Activated CD8-positive, alpha-beta T cell treated with anti-CD3 and anti-CD28 coated beads for 36 hours (primary cell): ENCODE data around the gene CKS1B. TPM values are rescaled to one million over a fixed set of nuclear protein-coding genes. Genes with fewer than 3 reads are reported as not detected.
A peak's percentile ranks its signal among the peaks of the same experiment; 100 is the strongest.

Source experiments
- ATAC-seq: fragments of 200-7000 bp; cut with Tn5 transposase; one replicate; pipeline ENCODE4 v1.10.0; 2021; ENCODE audit warnings: mild to moderate bottlenecking, moderate library complexity
- CTCF ChIA-PET: fragments of 350-600 bp; sonication (Branson Sonifier 250); formaldehyde crosslinking; loops from one replicate; lab custom pipeline; 2021; ENCODE audit warnings: antibody characterized with exemption; lab: Charles Lee
- POLR2A ChIA-PET: fragments of 350-600 bp; sonication (Branson Sonifier 250); formaldehyde crosslinking; loops from one replicate; lab custom pipeline; 2021; ENCODE audit warnings: antibody characterized with exemption; lab: Charles Lee
- DNase-seq: peaks from one replicate; pipeline ENCODE4 v3.0.0-alpha.2; 2020
- H3K27ac Mint-ChIP-seq: one replicate; pipeline ENCODE4 v1.8.0; 2021; ENCODE audit warnings: mild to moderate bottlenecking, mixed read lengths
- H3K27me3 Mint-ChIP-seq: one replicate; pipeline ENCODE4 v1.8.0; 2021; ENCODE audit warnings: mixed read lengths
- H3K36me3 Mint-ChIP-seq: one replicate; pipeline ENCODE4 v1.8.0; 2021; ENCODE audit warnings: low read depth, mixed read lengths
- H3K4me1 Mint-ChIP-seq: one replicate; pipeline ENCODE4 v1.8.0; 2021; ENCODE audit warnings: low read depth, mixed read lengths
- H3K4me3 Mint-ChIP-seq: one replicate; pipeline ENCODE4 v1.8.0; 2021; ENCODE audit warnings: mild to moderate bottlenecking, moderate library complexity, mixed read lengths
- H3K9me3 Mint-ChIP-seq: one replicate; pipeline ENCODE4 v1.8.0; 2021; ENCODE audit warnings: mixed read lengths
- CTCF ChIP-seq: fragments of 200-600 bp; IDR thresholded peaks from one replicate; pipeline ENCODE4 v1.8.0; 2022; ENCODE audit warnings: antibody characterized with exemption, mild to moderate bottlenecking
- intact Hi-C: fragments of 100-400 bp; cut with micrococcal nuclease; formaldehyde crosslinking; loops from one replicate; pipeline ENCODE4 v1.10.0; 2022
- total RNA-seq, 2 experiments: library from RNA; stranded (reverse); gene quantifications; one replicate each; pipeline ENCODE4 v1.2.3, GENCODE V29; 2021

The CKS1B gene
- total RNA-seq, 2 experiments from 2014 or later: 172 to 173 TPM

DNA sequence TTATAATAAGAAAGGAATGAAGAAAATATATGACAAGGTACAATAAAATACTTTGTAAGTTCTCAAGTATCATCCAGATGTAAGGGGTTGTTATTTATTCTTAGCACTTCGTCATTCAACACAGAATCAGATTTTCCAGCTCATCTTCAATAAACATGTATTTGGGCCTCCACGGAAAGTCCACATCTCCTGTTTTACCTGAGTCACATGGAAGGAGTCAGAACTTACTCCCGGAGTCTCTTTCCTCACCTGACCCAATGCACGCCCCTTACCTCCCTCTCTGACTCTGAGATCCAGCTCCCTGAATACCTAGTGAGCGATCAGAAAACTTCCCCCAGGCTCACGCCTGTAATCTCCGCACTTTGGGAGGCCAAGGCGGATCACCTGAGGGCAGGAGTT is 36.5 kb upstream of the CKS1B start:
- Mint-ChIP-seq H3K36me3 (peaks cover 2% of the 10 kb centered on the region), H3K27me3 (no peaks in the 10 kb centered on the region), H3K9me3 (no peaks in the 10 kb centered on the region), H3K4me3 (peak overlapping the region; percentile 88), H3K27ac (peak overlapping the region; percentile 98), H3K4me1 (peaks cover 62% of the 10 kb centered on the region)
- DNase-seq (no peak), ATAC-seq (no peak)
- intact Hi-C loops: no loop called here
- ChIA-PET CTCF (interaction anchor here (0.8 to 5.8 kb wide), 7 partner anchors 15 to 378 kb away, joined by 3 to 49 read pairs (median 4); partner anchors contain the start of gene PBXIP1), POLR2A (interaction anchor here (0.6 to 2.2 kb wide), 5 partner anchors 8 to 74 kb away, joined by 3 to 7 read pairs (median 6); no protein-coding TSS in a partner anchor)
- TF ChIP-seq CTCF: no peak

GRCh38 chr1:154938604-154939399 is 35.7 kb upstream of the CKS1B start:
- Mint-ChIP-seq H3K36me3 (peaks cover 2% of the 10 kb centered on the region), H3K27me3 (no peaks in the 10 kb centered on the region), H3K4me1 (peaks cover 70% of the 10 kb centered on the region), H3K4me3 (peak overlapping the region; percentile 88), H3K27ac (peak overlapping the region; percentile 98), H3K9me3 (no peaks in the 10 kb centered on the region)
- no peak for TF ChIP-seq CTCF
- intact Hi-C loops: no loop called here
- ChIA-PET POLR2A (interaction anchor here (0.6 kb wide), 1 partner anchor 73 kb away, joined by 3 read pairs; no protein-coding TSS in a partner anchor), CTCF (interaction anchor here (0.7 to 5.8 kb wide), 6 partner anchors 15 to 168 kb away, joined by 3 to 49 read pairs (median 4); partner anchors contain the start of genes FLAD1 and PBXIP1)
- DNase-seq (no peak), ATAC-seq (no peak)

DNA sequence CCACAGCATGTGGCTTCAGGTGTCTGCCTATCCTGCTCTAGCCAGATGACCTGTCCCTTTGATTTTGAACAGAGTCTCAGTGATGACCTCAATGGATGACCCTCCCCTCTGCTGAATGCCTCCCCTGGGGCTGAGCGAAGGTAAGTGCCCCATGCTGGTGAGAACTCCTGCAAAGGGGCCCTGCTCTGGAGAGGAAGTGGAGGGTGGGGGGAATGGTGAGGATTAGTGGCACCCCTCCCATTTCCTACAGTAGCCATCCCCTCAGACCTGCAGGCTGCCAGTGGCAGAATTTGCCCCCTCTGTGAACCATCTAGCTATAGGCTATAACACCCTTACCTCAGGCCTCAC is 34.3 kb upstream of the CKS1B start:
- ATAC-seq (no peak), DNase-seq (no peak)
- peaks cover 2% of the 10 kb centered on the region for H3K36me3 Mint-ChIP-seq
- peaks cover 67% of the 10 kb centered on the region for H3K4me1 Mint-ChIP-seq
- H3K27me3 Mint-ChIP-seq: no peaks in the 10 kb centered on the region
- POLR2A ChIA-PET: interaction anchor here (0.6 to 1.2 kb wide), 4 partner anchors 8 to 270 kb away, joined by 3 read pairs; no protein-coding TSS in a partner anchor
- peak overlapping the region; percentile 1 for H3K4me3 Mint-ChIP-seq
- CTCF ChIA-PET: interaction anchor here (0.6 to 5.8 kb wide), 11 partner anchors 8 to 439 kb away, joined by 3 to 49 read pairs (median 4); partner anchors contain the start of genes PBXIP1 and PYGO2
- intact Hi-C loops: no loop called here
- TF ChIP-seq CTCF: no peak
- no peaks in the 10 kb centered on the region for H3K9me3 Mint-ChIP-seq
- H3K27ac Mint-ChIP-seq: peak overlapping the region; percentile 92

DNA sequence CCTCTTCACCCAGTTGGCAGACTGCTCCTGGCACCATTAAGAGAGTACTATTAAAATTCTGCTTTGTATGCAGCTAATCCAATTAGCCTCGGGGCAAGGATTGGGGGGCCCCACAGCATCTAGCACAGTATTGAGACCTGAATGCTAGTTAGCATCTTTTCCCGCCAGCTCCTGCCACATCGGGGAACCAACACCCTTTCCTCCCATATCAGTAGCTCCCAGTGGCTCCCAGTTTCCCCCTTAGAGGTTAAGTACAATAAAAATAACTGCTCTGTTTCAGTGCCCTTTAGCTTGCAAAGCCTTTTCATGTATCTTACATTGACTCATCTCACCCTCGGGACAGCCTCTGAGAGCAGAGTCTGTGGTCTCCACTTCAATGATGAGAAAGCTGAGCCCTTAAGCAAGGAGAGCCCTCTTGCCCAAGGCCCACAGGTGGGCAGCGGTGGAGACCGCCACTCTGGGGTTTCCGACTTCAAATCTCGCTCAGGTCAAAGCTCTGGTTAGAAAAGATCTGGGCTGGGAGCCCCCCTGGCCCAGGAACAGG is 33.8 kb upstream of the CKS1B start:
- Mint-ChIP-seq H3K9me3 (no peaks in the 10 kb centered on the region), H3K27ac (peak overlapping the region; percentile 92), H3K4me1 (peaks cover 64% of the 10 kb centered on the region), H3K4me3 (peak overlapping the region; percentile 1), H3K36me3 (peaks cover 2% of the 10 kb centered on the region), H3K27me3 (no peaks in the 10 kb centered on the region)
- ChIA-PET CTCF (interaction anchor here (0.7 to 5.8 kb wide), 10 partner anchors 9 to 440 kb away, joined by 3 to 49 read pairs (median 4); partner anchors contain the start of genes PBXIP1 and PYGO2), POLR2A (interaction anchor here (0.6 to 1.2 kb wide), 5 partner anchors 8 to 271 kb away, joined by 3 read pairs; no protein-coding TSS in a partner anchor)
- intact Hi-C loops: no loop called here
- ATAC-seq (peak; percentile 13), DNase-seq (peak; percentile 62)
- no peak for TF ChIP-seq CTCF
